Measurements from ENCODE around the gene SLC7A1.

DNA sequence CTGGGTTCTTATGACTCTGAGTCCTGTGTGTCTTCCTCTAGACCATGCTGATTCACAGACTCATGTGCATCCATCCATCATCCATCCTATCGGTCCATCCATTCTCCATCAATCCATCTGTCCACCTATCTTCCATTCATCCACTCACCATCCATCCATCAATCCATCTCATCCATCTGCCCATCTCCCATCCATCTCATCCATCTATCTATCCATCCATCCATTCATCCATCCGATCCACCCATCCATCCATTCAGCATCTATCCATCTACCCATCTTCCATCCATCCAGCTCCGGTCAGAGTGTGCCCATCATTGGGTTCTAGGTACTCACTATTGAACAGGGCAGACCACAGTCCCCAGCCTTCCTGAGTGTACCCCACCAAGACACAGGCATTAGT lies 75.6 kb downstream of the SLC7A1 start:
- no peak for TF ChIP-seq POLR2AphosphoS5 (IDR thresholded peaks at IDR 0.05)
- TF ChIP-seq, protein P1, sequence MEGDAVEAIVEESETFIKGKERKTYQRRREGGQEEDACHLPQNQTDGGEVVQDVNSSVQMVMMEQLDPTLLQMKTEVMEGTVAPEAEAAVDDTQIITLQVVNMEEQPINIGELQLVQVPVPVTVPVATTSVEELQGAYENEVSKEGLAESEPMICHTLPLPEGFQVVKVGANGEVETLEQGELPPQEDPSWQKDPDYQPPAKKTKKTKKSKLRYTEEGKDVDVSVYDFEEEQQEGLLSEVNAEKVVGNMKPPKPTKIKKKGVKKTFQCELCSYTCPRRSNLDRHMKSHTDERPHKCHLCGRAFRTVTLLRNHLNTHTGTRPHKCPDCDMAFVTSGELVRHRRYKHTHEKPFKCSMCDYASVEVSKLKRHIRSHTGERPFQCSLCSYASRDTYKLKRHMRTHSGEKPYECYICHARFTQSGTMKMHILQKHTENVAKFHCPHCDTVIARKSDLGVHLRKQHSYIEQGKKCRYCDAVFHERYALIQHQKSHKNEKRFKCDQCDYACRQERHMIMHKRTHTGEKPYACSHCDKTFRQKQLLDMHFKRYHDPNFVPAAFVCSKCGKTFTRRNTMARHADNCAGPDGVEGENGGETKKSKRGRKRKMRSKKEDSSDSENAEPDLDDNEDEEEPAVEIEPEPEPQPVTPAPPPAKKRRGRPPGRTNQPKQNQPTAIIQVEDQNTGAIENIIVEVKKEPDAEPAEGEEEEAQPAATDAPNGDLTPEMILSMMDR (IDR thresholded peaks at IDR 0.05) = no peak
- no peak for TF ChIP-seq POLR2A (IDR thresholded peaks at IDR 0.05)

All from suprapubic skin (tissue), 4 donors.